CD14-positive monocyte (primary cell): ENCODE measurements around the gene FAM240A. TPM values are rescaled to one million over a fixed set of nuclear protein-coding genes. Genes with fewer than 3 reads are reported as not detected.

Experiments used
- DNase-seq, 3 donors: peaks; one replicate each; pipeline ENCODE4 v3.0.0-alpha.2; 2011 to 2022
- H2AFZ ChIP-seq: 2 replicates; pipeline ENCODE4 v1.6.0; 2012; ENCODE audit warnings: mild to moderate bottlenecking, low read depth, low read length, inconsistent platforms; ENCODE audit not compliant: insufficient read depth, poor library complexity, severe bottlenecking
- H3K27ac ChIP-seq, 2 donors: 1 replicate in 1 of 2; 2 replicates in 1 of 2; pipeline ENCODE4 v1.5.1; 2012 to 2013; ENCODE audit warnings: low read length in 2 of 2, control low read depth in 1 of 2, inconsistent platforms in 1 of 2, low read depth in 1 of 2, mild to moderate bottlenecking in 1 of 2
- H3K27me3 ChIP-seq, 2 donors: one replicate each; pipeline versions ENCODE4 v1.6.0 to v1.6.1; 2011 to 2013; ENCODE audit warnings: low read length in 2 of 2; ENCODE audit not compliant: control insufficient read depth in 2 of 2, insufficient read depth in 2 of 2
- H3K36me3 ChIP-seq, 2 donors: replicated peaks in 1 of 2; 1 replicate in 1 of 2; 2 replicates in 1 of 2; pipeline versions ENCODE4 v1.5.1 to v1.6.1; 2012 to 2013; ENCODE audit warnings: low read length in 2 of 2, control low read depth in 1 of 2, inconsistent platforms in 1 of 2, mild to moderate bottlenecking in 1 of 2; ENCODE audit not compliant: insufficient read depth in 2 of 2, control insufficient read depth in 1 of 2
- H3K4me1 ChIP-seq, 2 donors: 1 replicate in 1 of 2; 2 replicates in 1 of 2; pipeline versions ENCODE4 v1.5.1 to v1.6.1; 2012 to 2013; ENCODE audit warnings: low read length in 2 of 2, control low read depth in 1 of 2, inconsistent platforms in 1 of 2, mild to moderate bottlenecking in 1 of 2, moderate library complexity in 1 of 2; ENCODE audit not compliant: insufficient read depth in 2 of 2, control insufficient read depth in 1 of 2
- H3K4me2 ChIP-seq: replicated peaks from 2 replicates; pipeline ENCODE3; 2012; ENCODE audit warnings: low read length, moderate library complexity, mild to moderate bottlenecking; ENCODE audit not compliant: poor library complexity, severe bottlenecking; ENCODE audit errors: extremely low read depth
- H3K4me3 ChIP-seq, 3 experiments: fragments of 200-600 bp in 1 of 3; sonication (generic) in 1 of 3; replicated peaks in 1 of 3; 1 replicate in 2 of 3; 2 replicates in 1 of 3; pipeline ENCODE4 v1.5.1; 2011 to 2013; ENCODE audit warnings: low read length in 3 of 3, mild to moderate bottlenecking in 3 of 3, control low read depth in 2 of 3, low read depth in 2 of 3, inconsistent platforms in 1 of 3, moderate library complexity in 1 of 3
- H3K79me2 ChIP-seq: 2 replicates; pipeline ENCODE4 v1.6.0; 2012; ENCODE audit warnings: mild to moderate bottlenecking, control low read depth, inconsistent platforms, low read length, moderate library complexity; ENCODE audit not compliant: insufficient read depth
- H3K9ac ChIP-seq: 2 replicates; pipeline ENCODE4 v1.6.0; 2017; ENCODE audit warnings: low read length, mild to moderate bottlenecking; ENCODE audit not compliant: insufficient read depth, poor library complexity, severe bottlenecking
- H3K9me3 ChIP-seq, 2 donors: replicated peaks in 1 of 2; 1 replicate in 1 of 2; 2 replicates in 1 of 2; pipeline versions ENCODE4 v1.5.1 to v1.6.1; 2012 to 2013; ENCODE audit warnings: low read length in 2 of 2, control low read depth in 1 of 2; ENCODE audit not compliant: control insufficient read depth in 1 of 2, insufficient read depth in 1 of 2
- H4K20me1 ChIP-seq: 2 replicates; pipeline ENCODE4 v1.6.0; 2012; ENCODE audit warnings: mild to moderate bottlenecking, low read length, control low read depth, moderate library complexity; ENCODE audit not compliant: insufficient read depth
- H3K27ac Mint-ChIP-seq, 7 donors: one replicate each; pipeline ENCODE4 v1.8.0; 2020; ENCODE audit warnings: mild to moderate bottlenecking in 7 of 7, mixed read lengths in 7 of 7, moderate library complexity in 6 of 7, inconsistent platforms in 2 of 7
- H3K27me3 Mint-ChIP-seq, 3 donors: one replicate each; pipeline ENCODE4 v1.8.0; 2021 to 2022; ENCODE audit warnings: low read depth in 3 of 3, mild to moderate bottlenecking in 3 of 3, mixed read lengths in 3 of 3, moderate library complexity in 3 of 3, inconsistent platforms in 1 of 3
- H3K36me3 Mint-ChIP-seq, 2 donors: one replicate each; pipeline ENCODE4 v1.8.0; 2020; ENCODE audit warnings: mixed read lengths in 2 of 2, inconsistent platforms in 1 of 2, mild to moderate bottlenecking in 1 of 2
- H3K4me1 Mint-ChIP-seq: one replicate; pipeline ENCODE4 v1.8.0; 2020; ENCODE audit warnings: mild to moderate bottlenecking, mixed read lengths
- H3K4me3 Mint-ChIP-seq, 2 donors: one replicate each; pipeline ENCODE4 v1.8.0; 2020; ENCODE audit warnings: mild to moderate bottlenecking in 2 of 2, mixed read lengths in 2 of 2, moderate library complexity in 1 of 2
- H3K9me3 Mint-ChIP-seq, 7 donors: one replicate each; pipeline ENCODE4 v1.8.0; 2020 to 2022; ENCODE audit warnings: mixed read lengths in 7 of 7, mild to moderate bottlenecking in 6 of 7, moderate library complexity in 6 of 7, inconsistent platforms in 2 of 7
- WGBS: methylation state at CpG from one replicate; pipeline ENCODE4 v1.1.5; 2013; ENCODE audit warnings: missing lambda C conversion rate; ENCODE audit not compliant: insufficient coverage; 5-methylcytosine and 5-hydroxymethylcytosine counted together
- intact Hi-C, 2 donors: fragments of 100-400 bp; cut with micrococcal nuclease; formaldehyde crosslinking; loops; one replicate each; pipeline versions ENCODE4 v1.15.0 to v1.15.1; 2023
- polyA plus RNA-seq, 3 donors: library from polyadenylated mRNA; depleted of rRNA in 1 of 3; unstranded in 2 of 3; stranded (reverse) in 1 of 3; fragments of 300-500 nt in 2 of 3; fragments of >200 nt in 1 of 3; fragmentation: Illumina TruSeq in 2 of 3; gene quantifications; 1 replicate in 2 of 3; 2 replicates in 1 of 3; pipeline ENCODE4 v1.2.3, GENCODE V29; 2012 to 2021
- TF ChIP-seq, protein P1 (sequence below): fragments of 200-600 bp; IDR thresholded peaks from one replicate; pipeline ENCODE4 v1.8.0; 2022; ENCODE audit warnings: antibody characterized with exemption, mild to moderate bottlenecking

The FAM240A gene
- polyA plus RNA-seq, 3 donors: not detected

DNA sequence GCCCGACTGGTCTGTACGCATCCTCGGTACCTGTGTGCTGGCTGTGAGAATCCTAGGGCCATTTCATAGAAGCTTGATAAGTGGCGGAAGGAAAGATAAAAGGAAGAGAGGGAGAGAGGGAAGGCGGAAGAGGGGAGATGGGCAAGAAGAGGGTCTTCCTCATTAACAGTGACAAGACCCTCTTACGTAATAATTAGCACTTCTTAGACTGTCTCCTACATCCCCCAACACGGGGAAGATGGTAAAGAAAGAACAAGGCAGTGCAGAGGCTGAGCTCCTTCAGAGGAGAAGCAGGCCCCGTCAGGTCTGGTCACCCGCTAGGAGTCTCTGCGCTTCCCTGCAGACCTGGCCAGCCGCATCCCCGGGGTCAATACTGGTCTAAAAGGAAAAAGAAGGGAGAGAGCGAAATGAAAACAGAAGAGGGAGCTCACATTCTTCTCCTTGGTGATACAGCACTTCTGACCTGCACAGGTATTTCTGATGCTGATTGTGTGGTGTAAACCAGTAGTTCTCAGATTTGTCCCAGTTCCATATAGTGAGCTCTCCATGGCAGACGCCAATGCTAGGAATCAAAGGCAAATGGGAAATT, 19.0 kb upstream of the FAM240A start:
- Histone ChIP-seq H3K4me1 (no peaks in the 10 kb centered on the region), H2AFZ (no peak overlapping the region), H3K79me2 (no peaks in the 10 kb centered on the region), H3K9ac (no peak overlapping the region), H3K9me3 (no peaks in the 10 kb centered on the region), H3K4me2 (no peak overlapping the region), H4K20me1 (no peaks in the 10 kb centered on the region), H3K27me3 (no peaks in the 10 kb centered on the region), H3K36me3 (no peaks in the 10 kb centered on the region), H3K27ac (no peak overlapping the region), H3K4me3 (no peak overlapping the region)
- Mint-ChIP-seq H3K9me3 (peaks cover 0 to 2% (median 0%) of the 10 kb centered on the region in 7 donors), H3K27ac (no peak overlapping the region), H3K36me3 (no peaks in the 10 kb centered on the region), H3K27me3 (peaks cover 3 to 8% (median 7%) of the 10 kb centered on the region in 3 donors), H3K4me1 (no peaks in the 10 kb centered on the region), H3K4me3 (no peak overlapping the region)
- DNase-seq: no peak
- intact Hi-C loops: no loop called here
- TF ChIP-seq, protein P1, sequence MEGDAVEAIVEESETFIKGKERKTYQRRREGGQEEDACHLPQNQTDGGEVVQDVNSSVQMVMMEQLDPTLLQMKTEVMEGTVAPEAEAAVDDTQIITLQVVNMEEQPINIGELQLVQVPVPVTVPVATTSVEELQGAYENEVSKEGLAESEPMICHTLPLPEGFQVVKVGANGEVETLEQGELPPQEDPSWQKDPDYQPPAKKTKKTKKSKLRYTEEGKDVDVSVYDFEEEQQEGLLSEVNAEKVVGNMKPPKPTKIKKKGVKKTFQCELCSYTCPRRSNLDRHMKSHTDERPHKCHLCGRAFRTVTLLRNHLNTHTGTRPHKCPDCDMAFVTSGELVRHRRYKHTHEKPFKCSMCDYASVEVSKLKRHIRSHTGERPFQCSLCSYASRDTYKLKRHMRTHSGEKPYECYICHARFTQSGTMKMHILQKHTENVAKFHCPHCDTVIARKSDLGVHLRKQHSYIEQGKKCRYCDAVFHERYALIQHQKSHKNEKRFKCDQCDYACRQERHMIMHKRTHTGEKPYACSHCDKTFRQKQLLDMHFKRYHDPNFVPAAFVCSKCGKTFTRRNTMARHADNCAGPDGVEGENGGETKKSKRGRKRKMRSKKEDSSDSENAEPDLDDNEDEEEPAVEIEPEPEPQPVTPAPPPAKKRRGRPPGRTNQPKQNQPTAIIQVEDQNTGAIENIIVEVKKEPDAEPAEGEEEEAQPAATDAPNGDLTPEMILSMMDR: no peak
- 93% methylated on average over 8 of the region's 14 CpGs for WGBS

DNA sequence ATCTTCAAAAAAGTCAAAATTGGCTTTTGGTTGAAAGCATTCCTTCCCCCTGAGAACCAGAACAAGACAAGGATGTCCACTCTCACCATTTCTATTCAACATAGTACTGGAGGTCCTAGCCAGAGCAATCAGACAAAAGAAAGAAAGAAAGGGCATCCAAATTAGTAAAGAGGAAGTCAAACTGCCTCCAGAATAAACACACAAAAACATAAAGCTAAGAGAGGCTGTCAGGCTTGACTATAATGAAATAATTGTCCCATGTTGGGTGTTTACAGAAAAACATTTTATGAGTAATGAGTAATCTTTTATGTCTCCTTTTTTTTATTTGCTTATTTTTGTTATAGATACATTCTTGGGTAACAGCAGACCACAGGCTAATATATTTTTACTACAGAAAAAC, 18.3 kb upstream of the FAM240A start:
- DNase-seq: no peak
- no peaks in the 10 kb centered on the region for H3K4me1 ChIP-seq
- H3K36me3 ChIP-seq: no peaks in the 10 kb centered on the region
- peaks cover 0 to 2% (median 0%) of the 10 kb centered on the region in 7 donors for H3K9me3 Mint-ChIP-seq
- no peaks in the 10 kb centered on the region for H3K9me3 ChIP-seq
- no peak overlapping the region for H3K4me3 Mint-ChIP-seq
- no peak overlapping the region for H3K4me3 ChIP-seq
- intact Hi-C loops: no loop called here
- H3K79me2 ChIP-seq: no peaks in the 10 kb centered on the region
- no peaks in the 10 kb centered on the region for H4K20me1 ChIP-seq
- H3K27ac Mint-ChIP-seq: no peak overlapping the region
- no peaks in the 10 kb centered on the region for H3K4me1 Mint-ChIP-seq
- H3K9ac ChIP-seq: no peak overlapping the region
- H3K27me3 Mint-ChIP-seq: peaks cover 4 to 8% (median 7%) of the 10 kb centered on the region in 3 donors
- H3K27ac ChIP-seq: no peak overlapping the region
- no peak overlapping the region for H3K4me2 ChIP-seq
- H2AFZ ChIP-seq: no peak overlapping the region
- H3K36me3 Mint-ChIP-seq: no peaks in the 10 kb centered on the region
- TF ChIP-seq, protein P1: no peak
- no peaks in the 10 kb centered on the region for H3K27me3 ChIP-seq
